ENCODE data around the gene BMP10. TPM values are rescaled to one million over a fixed set of nuclear protein-coding genes. Genes with fewer than 3 reads are reported as not detected.

Gene BMP10
- total RNA-seq, 1 donor from 2014 or later = not detected

- no peak for DNase-seq (ENCODE audit: low read depth in 2 of 2)
Observed at GRCh38 chr2:68889500-68889899, 18.3 kb upstream of the BMP10 start.

- no peak for DNase-seq (ENCODE audit: low read depth in 2 of 2)
Observed at GRCh38 chr2:68889021-68889420, 17.8 kb upstream of the BMP10 start.

GRCh38 chr2:68888038-68888704 lies 17.0 kb upstream of the BMP10 start:
- no peak for DNase-seq (ENCODE audit: low read depth in 2 of 2)

GRCh38 chr2:68885811-68886075 lies 14.5 kb upstream of the BMP10 start:
- no peak for DNase-seq (ENCODE audit: low read depth in 2 of 2)

GRCh38 chr2:68885074-68885810 lies 14.0 kb upstream of the BMP10 start:
- DNase-seq (ENCODE audit: low read depth in 2 of 2) = no peak

GRCh38 chr2:68880213-68880612 lies 9.0 kb upstream of the BMP10 start:
- DNase-seq (ENCODE audit: low read depth in 2 of 2) = no peak

- no peak for DNase-seq (ENCODE audit: low read depth in 2 of 2)
Observed at GRCh38 chr2:68879296-68879695, 8.1 kb upstream of the BMP10 start.

GRCh38 chr2:68878753-68879152 lies 7.6 kb upstream of the BMP10 start:
- DNase-seq (ENCODE audit: low read depth in 2 of 2) = no peak

- DNase-seq (ENCODE audit: low read depth in 2 of 2) = peak in 1 of 2 donors; percentile 7
Observed at GRCh38 chr2:68878071-68878711, 7.0 kb upstream of the BMP10 start.

- DNase-seq (ENCODE audit: low read depth in 2 of 2) = no peak
Observed at GRCh38 chr2:68877079-68877772, 6.0 kb upstream of the BMP10 start.

- DNase-seq (ENCODE audit: low read depth in 2 of 2) = peak; percentile 15 to 84
Observed at GRCh38 chr2:68870215-68870614, 982 bp downstream of the BMP10 start.

GRCh38 chr2:68865108-68865507 lies 6.1 kb downstream of the BMP10 start:
- no peak for DNase-seq (ENCODE audit: low read depth in 2 of 2)

GRCh38 chr2:68863996-68864395 lies 7.2 kb downstream of the BMP10 start:
- no peak for DNase-seq (ENCODE audit: low read depth in 2 of 2)

- no peak for DNase-seq (ENCODE audit: low read depth in 2 of 2)
Observed at GRCh38 chr2:68862889-68863288, 8.3 kb downstream of the BMP10 start.

GRCh38 chr2:68861330-68861729 lies 9.9 kb downstream of the BMP10 start:
- no peak for DNase-seq (ENCODE audit: low read depth in 2 of 2)

GRCh38 chr2:68860111-68860510 lies 11.1 kb downstream of the BMP10 start:
- no peak for DNase-seq (ENCODE audit: low read depth in 2 of 2)

GRCh38 chr2:68857855-68858456 lies 13.2 kb downstream of the BMP10 start:
- no peak for DNase-seq (ENCODE audit: low read depth in 2 of 2)

- no peak for DNase-seq (ENCODE audit: low read depth in 2 of 2)
Observed at GRCh38 chr2:68857202-68857845, 13.9 kb downstream of the BMP10 start.

- DNase-seq (ENCODE audit: low read depth in 2 of 2) = no peak
Observed at GRCh38 chr2:68855550-68855949, 15.6 kb downstream of the BMP10 start.

- DNase-seq (ENCODE audit: low read depth in 2 of 2) = no peak
Observed at GRCh38 chr2:68854476-68854875, 16.7 kb downstream of the BMP10 start.

GRCh38 chr2:68853915-68854314 lies 17.3 kb downstream of the BMP10 start:
- no peak for DNase-seq (ENCODE audit: low read depth in 2 of 2)
